Right ventricle myocardium inferior (tissue), 1 donor: ENCODE results near the gene BTBD19. TPM values are rescaled to one million over a fixed set of nuclear protein-coding genes. Genes with fewer than 3 reads are reported as not detected.
"Not testable (repeated sequence)": the region's sequence is repeated elsewhere in the genome, so short reads cannot be mapped to it uniquely, and the experiment has no call there.

Experiments used
- ATAC-seq: fragments of 200-7000 bp; cut with Tn5 transposase; one replicate; pipeline ENCODE4 v1.9.1; 2020; ENCODE audit warnings: mild to moderate bottlenecking, moderate library complexity
- DNase-seq: peaks from one replicate; pipeline ENCODE4 v3.0.0; 2021; ENCODE audit errors: missing footprints
- intact Hi-C: fragments of 100-400 bp; cut with DNase I; formaldehyde crosslinking; loops from one replicate; pipeline ENCODE4 v1.11.0; 2022
- long read RNA-seq: library from polyadenylated mRNA; unstranded; transcript quantifications from one replicate; pipeline ENCODE4 v2.0.0, GENCODE V29; 2021
- total RNA-seq: library from RNA; stranded (reverse); fragmentation: NEBNext Ultra II Directional; extraction: Animal tissue kit (Norgen Biotek cat#: 25700); gene quantifications from one replicate; pipeline ENCODE4 v1.2.1, GENCODE V29; 2021
- donor health status: DM: no; HTN: yes; CAD: no; lungs with severe emphysema.

Gene BTBD19
- total RNA-seq, result 2.8 TPM
- long read RNA-seq, partial matches to known transcripts, result 0 of 3 reads
- long read RNA-seq, other reads (novel, unspliced or antisense), result 3 of 3 reads

- intact Hi-C loops, result loop anchor here (10.0 kb wide), 1 partner anchor 777 kb away; the partner anchor contains the start of gene NASP
- peak; percentile 64 for ATAC-seq
- peak; percentile 92 for DNase-seq
Observed at GRCh38 chr1:44808063-44808937, at the start of gene BTBD19. TSS of gene BTBD19 (plus strand) at chr1:44808523. CDS start at chr1:44808821, 298 bp downstream.

GRCh38 chr1:44759077-44759476, 49.2 kb upstream of the BTBD19 start:
- intact Hi-C loops, result no loop called here
- no peak for DNase-seq
- no peak for ATAC-seq

GRCh38 chr1:44760876-44761275, 47.4 kb upstream of the BTBD19 start:
- ATAC-seq, result no peak
- no peak for DNase-seq

GRCh38 chr1:44766421-44766820, 41.9 kb upstream of the BTBD19 start:
- DNase-seq, intact Hi-C loops, ATAC-seq: not testable (repeated sequence)

More at GRCh38 chr1:44760876-44761275, 47.4 kb upstream of the BTBD19 start:
- intact Hi-C loops, result no loop called here

- DNase-seq (peak; percentile 96), ATAC-seq (peak; percentile 94)
- intact Hi-C loops, result loop anchor here (2.0 to 5.0 kb wide), 2 partner anchors 37 to 232 kb away; partner anchors contain the start of gene KIF2C
Observed at GRCh38 chr1:44775078-44775929, 33.0 kb upstream of the BTBD19 start, which contains the start of gene RPS8. TSS of gene RPS8 (plus strand) at chr1:44775540. CDS start at chr1:44775597, 57 bp downstream.

- DNase-seq (no peak), ATAC-seq (no peak)
- intact Hi-C loops, result loop anchor here (2.0 to 5.0 kb wide), 2 partner anchors 37 to 231 kb away; partner anchors contain the start of gene KIF2C
Observed at GRCh38 chr1:44775930-44776729, 32.2 kb upstream of the BTBD19 start.

GRCh38 chr1:44776730-44777068, 31.6 kb upstream of the BTBD19 start:
- intact Hi-C loops, result loop anchor here (5.0 kb wide), 1 partner anchor 231 kb away; no protein-coding TSS in a partner anchor
- ATAC-seq, result no peak
- DNase-seq, result no peak

GRCh38 chr1:44777547-44777946, 30.8 kb upstream of the BTBD19 start:
- no peak for DNase-seq
- intact Hi-C loops, result loop anchor here (5.0 kb wide), 1 partner anchor 230 kb away; no protein-coding TSS in a partner anchor
- no peak for ATAC-seq

- DNase-seq (no peak), ATAC-seq (no peak)
- intact Hi-C loops, result loop anchor here (5.0 kb wide), 1 partner anchor 229 kb away; no protein-coding TSS in a partner anchor
Observed at GRCh38 chr1:44777969-44778635, 30.2 kb upstream of the BTBD19 start.

- DNase-seq, result no peak
- ATAC-seq, result no peak
- intact Hi-C loops, result loop anchor here (5.0 kb wide), 1 partner anchor 228 kb away; no protein-coding TSS in a partner anchor
Observed at GRCh38 chr1:44778705-44779576, 29.4 kb upstream of the BTBD19 start.

GRCh38 chr1:44780583-44781121, 27.7 kb upstream of the BTBD19 start:
- intact Hi-C loops, result no loop called here
- no peak for DNase-seq
- ATAC-seq, result no peak

GRCh38 chr1:44783697-44784093, 24.6 kb upstream of the BTBD19 start:
- ATAC-seq, result no peak
- intact Hi-C loops, result no loop called here

GRCh38 chr1:44784094-44785028, 24.0 kb upstream of the BTBD19 start:
- ATAC-seq (peak; percentile 38), DNase-seq (no peak)
- intact Hi-C loops, result no loop called here

More at GRCh38 chr1:44783697-44784093, 24.6 kb upstream of the BTBD19 start:
- DNase-seq, result no peak

- intact Hi-C loops, result no loop called here
- ATAC-seq (no peak), DNase-seq (no peak)
Observed at GRCh38 chr1:44785029-44785380, 23.3 kb upstream of the BTBD19 start.

- intact Hi-C loops, result no loop called here
- no peak for DNase-seq
Observed at GRCh38 chr1:44785501-44786137, 22.7 kb upstream of the BTBD19 start.

More at GRCh38 chr1:44785501-44786137, 22.7 kb upstream of the BTBD19 start:
- ATAC-seq, result no peak
